ENCODE data around the gene TMPRSS6. TPM values are rescaled to one million over a fixed set of nuclear protein-coding genes. Genes with fewer than 3 reads are reported as not detected.
A peak's percentile ranks its signal among the peaks of the same experiment; 100 is the strongest.

The TMPRSS6 gene
- total RNA-seq, 2 donors from 2014 or later: 0.22 to 0.31 TPM

- Histone ChIP-seq H3K36me3 (ENCODE audit: control insufficient read depth, insufficient read depth, low read length) (peaks cover 18% of the 10 kb centered on the region), H3K9me3 (ENCODE audit: control insufficient read depth, low read length) (no peaks in the 10 kb centered on the region), H3K4me1 (ENCODE audit: control insufficient read depth, insufficient read depth, low read length) (no peaks in the 10 kb centered on the region), H3K27me3 (ENCODE audit: control insufficient read depth, insufficient read depth, low read length, poor library complexity, severe bottlenecking) (no peaks in the 10 kb centered on the region), H3K9ac (ENCODE audit: extremely low read depth, low read length, poor library complexity, severe bottlenecking) (no peak overlapping the region), H3K4me3 (ENCODE audit: low read length) (no peak overlapping the region), H3K27ac (ENCODE audit: low read depth, low read length) (no peak overlapping the region)
- Mint-ChIP-seq H3K36me3 (ENCODE audit: low read depth) (peaks cover 33% of the 10 kb centered on the region), H3K27ac (no peak overlapping the region), H3K9me3 (no peaks in the 10 kb centered on the region), H3K4me1 (no peaks in the 10 kb centered on the region), H3K27me3 (ENCODE audit: insufficient read depth) (no peaks in the 10 kb centered on the region), H3K4me3 (no peak overlapping the region)
- no peak for TF ChIP-seq CTCF (conservative IDR thresholded peaks at IDR 0.05)
- 97% methylated on average over 14 to 34 of the region's 34 CpGs for WGBS, 2 experiments (ENCODE audit: insufficient coverage in 1 of 2, insufficient read length in 1 of 2)
- no peak for DNase-seq
Measured at GRCh38 chr22:37023743-37024338, 85.7 kb downstream of the TMPRSS6 start.

- WGBS, 2 experiments (ENCODE audit: insufficient coverage in 1 of 2, insufficient read length in 1 of 2): 90 to 92% methylated on average over 15 to 16 of the region's 16 CpGs
- H3K9me3 Mint-ChIP-seq: no peaks in the 10 kb centered on the region
- H3K27me3 ChIP-seq (ENCODE audit: control insufficient read depth, insufficient read depth, low read length, poor library complexity, severe bottlenecking): no peaks in the 10 kb centered on the region
- peaks cover 17% of the 10 kb centered on the region for H3K36me3 ChIP-seq (ENCODE audit: control insufficient read depth, insufficient read depth, low read length)
- peaks cover 8% of the 10 kb centered on the region for H3K4me1 ChIP-seq (ENCODE audit: control insufficient read depth, insufficient read depth, low read length)
- no peaks in the 10 kb centered on the region for H3K9me3 ChIP-seq (ENCODE audit: control insufficient read depth, low read length)
- H3K4me1 Mint-ChIP-seq: peaks cover 3% of the 10 kb centered on the region
- no peak overlapping the region for H3K4me3 ChIP-seq (ENCODE audit: low read length)
- TF ChIP-seq CTCF (conservative IDR thresholded peaks at IDR 0.05): no peak
- no peak overlapping the region for H3K9ac ChIP-seq (ENCODE audit: extremely low read depth, low read length, poor library complexity, severe bottlenecking)
- no peak overlapping the region for H3K4me3 Mint-ChIP-seq
- no peak overlapping the region for H3K27ac Mint-ChIP-seq
- no peak for DNase-seq
- no peaks in the 10 kb centered on the region for H3K27me3 Mint-ChIP-seq (ENCODE audit: insufficient read depth)
- no peak overlapping the region for H3K27ac ChIP-seq (ENCODE audit: low read depth, low read length)
- H3K36me3 Mint-ChIP-seq (ENCODE audit: low read depth): peaks cover 29% of the 10 kb centered on the region
Measured at GRCh38 chr22:37022483-37023337, 86.8 kb downstream of the TMPRSS6 start.

- Histone ChIP-seq H3K9ac (ENCODE audit: extremely low read depth, low read length, poor library complexity, severe bottlenecking) (no peak overlapping the region), H3K4me3 (ENCODE audit: low read length) (no peak overlapping the region), H3K27me3 (ENCODE audit: control insufficient read depth, insufficient read depth, low read length, poor library complexity, severe bottlenecking) (no peaks in the 10 kb centered on the region), H3K9me3 (ENCODE audit: control insufficient read depth, low read length) (no peaks in the 10 kb centered on the region), H3K27ac (ENCODE audit: low read depth, low read length) (no peak overlapping the region), H3K4me1 (ENCODE audit: control insufficient read depth, insufficient read depth, low read length) (peaks cover 8% of the 10 kb centered on the region), H3K36me3 (ENCODE audit: control insufficient read depth, insufficient read depth, low read length) (peaks cover 24% of the 10 kb centered on the region)
- peaks cover 33% of the 10 kb centered on the region for H3K36me3 Mint-ChIP-seq (ENCODE audit: low read depth)
- no peaks in the 10 kb centered on the region for H3K27me3 Mint-ChIP-seq (ENCODE audit: insufficient read depth)
- H3K4me1 Mint-ChIP-seq: peaks cover 6% of the 10 kb centered on the region
- no peaks in the 10 kb centered on the region for H3K9me3 Mint-ChIP-seq
- peak; percentile 73 for DNase-seq
- H3K4me3 Mint-ChIP-seq: peak overlapping the region; percentile 27
- H3K27ac Mint-ChIP-seq: no peak overlapping the region
- WGBS, 2 experiments (ENCODE audit: insufficient coverage in 1 of 2, insufficient read length in 1 of 2): 79 to 93% methylated on average over 6 to 13 of the region's 13 CpGs
- TF ChIP-seq CTCF (conservative IDR thresholded peaks at IDR 0.05): peak; percentile 85
Measured at GRCh38 chr22:37021710-37022482, 87.6 kb downstream of the TMPRSS6 start.

Measured in endodermal cell (in vitro differentiated cells).